NCI-H2227 (cell line): ENCODE data around the gene LRMDA.

Experiments
- DNase-seq: peaks from one replicate; lab custom pipeline; 2025; ENCODE audit not compliant: unreplicated experiment; lab: John Stamatoyannopoulos, UW

Gene LRMDA

GRCh38 chr10:75470901-75471300 lies 39.5 kb downstream of the LRMDA start:
- no peak for DNase-seq

GRCh38 chr10:75472685-75473084 lies 41.3 kb downstream of the LRMDA start:
- DNase-seq: no peak

- DNase-seq: no peak
Observed at GRCh38 chr10:75474106-75474505, 42.7 kb downstream of the LRMDA start.

GRCh38 chr10:75475460-75476182 lies 44.2 kb downstream of the LRMDA start:
- DNase-seq: no peak

GRCh38 chr10:75476569-75476968 lies 45.1 kb downstream of the LRMDA start:
- no peak for DNase-seq

GRCh38 chr10:75476985-75477384 lies 45.6 kb downstream of the LRMDA start:
- DNase-seq: no peak

- DNase-seq: no peak
Observed at GRCh38 chr10:75477680-75478079, 46.3 kb downstream of the LRMDA start.

GRCh38 chr10:75480374-75480773 lies 49.0 kb downstream of the LRMDA start:
- DNase-seq: no peak

- DNase-seq: no peak
Observed at GRCh38 chr10:75483188-75483587, 51.8 kb downstream of the LRMDA start.

GRCh38 chr10:75484717-75485116 lies 53.3 kb downstream of the LRMDA start:
- DNase-seq: no peak

- no peak for DNase-seq
Observed at GRCh38 chr10:75486591-75486990, 55.2 kb downstream of the LRMDA start.

- no peak for DNase-seq
Observed at GRCh38 chr10:75487087-75487754, 55.8 kb downstream of the LRMDA start.

GRCh38 chr10:75487755-75488125 lies 56.3 kb downstream of the LRMDA start:
- DNase-seq: no peak

- DNase-seq: no peak
Observed at GRCh38 chr10:75492173-75492925, 60.9 kb downstream of the LRMDA start.

- no peak for DNase-seq
Observed at GRCh38 chr10:75493464-75493863, 62.0 kb downstream of the LRMDA start.

GRCh38 chr10:75495434-75496190 lies 64.2 kb downstream of the LRMDA start:
- DNase-seq: no peak

GRCh38 chr10:75496191-75496567 lies 64.8 kb downstream of the LRMDA start:
- DNase-seq: no peak

- no peak for DNase-seq
Observed at GRCh38 chr10:75497997-75498883, 66.8 kb downstream of the LRMDA start.

GRCh38 chr10:75498884-75499350 lies 67.5 kb downstream of the LRMDA start:
- no peak for DNase-seq

GRCh38 chr10:75499556-75500160 lies 68.2 kb downstream of the LRMDA start:
- no peak for DNase-seq
